ENCODE data around the gene CCDC192. TPM values are rescaled to one million over a fixed set of nuclear protein-coding genes. Genes with fewer than 3 reads are reported as not detected.
"Not testable (repeated sequence)": the region's sequence is repeated elsewhere in the genome, so short reads cannot be mapped to it uniquely, and the experiment has no call there.

Gene CCDC192
- total and polyA plus RNA-seq, 2 experiments from 2014 or later = 0.40 TPM; not detected in 1

GRCh38 chr5:127707209-127707608 lies 4.0 kb downstream of the CCDC192 start:
- Histone ChIP-seq H3K4me1 (ENCODE audit: insufficient read depth) (peaks cover 11% of the 10 kb centered on the region; the same call in 1 of the 2 replicates), H3K79me2 (replicated peaks; ENCODE audit: insufficient read depth) (no peaks in the 10 kb centered on the region), H4K20me1 (replicated peaks; ENCODE audit: insufficient read depth) (no peaks in the 10 kb centered on the region), H2AFZ (peak overlapping the region; percentile 56; the same call in 1 of the 2 replicates), H3K36me3 (ENCODE audit: insufficient read depth) (no peaks in the 10 kb centered on the region), H3F3A (replicated peaks; ENCODE audit: low read depth) (no peaks in the 10 kb centered on the region), H3K4me3 (no peak overlapping the region), H3K9me2 (ENCODE audit: insufficient read depth) (0 out of 2 replicates have a peak, but pooled peaks cover 4% of the 10 kb centered on the region), H3K27me3 (ENCODE audit: insufficient read depth) (no peaks in the 10 kb centered on the region), H3K4me2 (no peak overlapping the region), H3K27ac (ENCODE audit: low read depth) (no peak overlapping the region)
- no peaks in the 10 kb centered on the region for H3K9me3 Mint-ChIP-seq
- no peaks in the 10 kb centered on the region for H3K36me3 Mint-ChIP-seq (ENCODE audit: low read depth)
- ATAC-seq = no peak
- no peak overlapping the region for H3K4me3 Mint-ChIP-seq
- H3K4me1 Mint-ChIP-seq = peaks cover 11% of the 10 kb centered on the region
- TF ChIP-seq JUNB (IDR thresholded peaks at IDR 0.05; ENCODE audit: unreplicated experiment) (no peak), EZH2phosphoT487 (IDR thresholded peaks at IDR 0.05; ENCODE audit: unreplicated experiment) (no peak), ZNF114 (CRISPR knock-in tag; IDR thresholded peaks at IDR 0.05) (no peak), CREB1 (CRISPR knock-in tag; IDR thresholded peaks at IDR 0.05; ENCODE audit: low read depth) (no peak), NANOG (IDR thresholded peaks at IDR 0.05; ENCODE audit: borderline replicate concordance) (no peak), ZNF331 (CRISPR knock-in tag; IDR thresholded peaks at IDR 0.05; ENCODE audit: low read depth) (no peak), STAT1 (IDR thresholded peaks at IDR 0.05; ENCODE audit: unreplicated experiment) (no peak), POLR2AphosphoS5 (IDR thresholded peaks at IDR 0.05; ENCODE audit: low read depth) (no peak), EZH2 (IDR thresholded peaks at IDR 0.05; ENCODE audit: low read depth, unreplicated experiment) (no peak), ZNF462 (CRISPR knock-in tag; IDR thresholded peaks at IDR 0.05) (no peak), ETS1 (IDR thresholded peaks at IDR 0.05) (no peak)
- H3K27ac Mint-ChIP-seq = peak overlapping the region; percentile 21
- no peak for DNase-seq (ENCODE audit: low spot score)
- H3K27me3 Mint-ChIP-seq (ENCODE audit: insufficient read depth, low read depth, poor library complexity) = no peaks in the 10 kb centered on the region

DNA sequence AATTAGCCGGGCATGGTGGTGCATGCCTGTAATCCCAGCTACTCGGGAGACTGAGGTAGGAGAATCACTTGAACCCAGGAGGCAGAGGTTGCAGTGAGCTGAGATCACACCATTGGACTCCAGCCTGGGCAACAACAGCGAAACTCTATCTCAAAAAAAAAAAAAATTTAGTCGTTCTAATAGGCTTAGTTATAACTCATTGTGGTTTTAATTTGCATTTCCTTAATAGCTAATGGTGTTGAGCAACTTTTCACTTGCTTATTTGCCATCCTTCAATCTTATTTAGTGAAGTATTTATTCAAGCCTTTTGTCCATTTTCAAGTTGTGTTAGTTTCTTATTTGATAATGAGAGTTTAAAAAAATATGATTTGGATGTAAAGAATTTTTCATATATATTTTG lies 9.9 kb downstream of the CCDC192 start:
- not testable (repeated sequence) for H3K27ac Mint-ChIP-seq; H3K4me1 ChIP-seq (ENCODE audit: insufficient read depth); H3K9me2 ChIP-seq (ENCODE audit: insufficient read depth); H3K4me2 ChIP-seq; ATAC-seq; H3K36me3 Mint-ChIP-seq (ENCODE audit: low read depth); H3F3A ChIP-seq (replicated peaks; ENCODE audit: low read depth); H3K79me2 ChIP-seq (replicated peaks; ENCODE audit: insufficient read depth); H2AFZ ChIP-seq; H3K9me3 Mint-ChIP-seq; DNase-seq (ENCODE audit: low spot score); H3K27me3 Mint-ChIP-seq (ENCODE audit: insufficient read depth, low read depth, poor library complexity); H3K27ac ChIP-seq (ENCODE audit: low read depth); H3K27me3 ChIP-seq (ENCODE audit: insufficient read depth); H3K4me3 Mint-ChIP-seq; H4K20me1 ChIP-seq (replicated peaks; ENCODE audit: insufficient read depth); H3K4me1 Mint-ChIP-seq; H3K4me3 ChIP-seq; H3K36me3 ChIP-seq (ENCODE audit: insufficient read depth)
